ENCODE results near the gene TMEM131L.

TMEM131L gene

GRCh38 chr4:153523164-153523796 is 57.1 kb downstream of the TMEM131L start:
- no peak for DNase-seq (ENCODE audit: low spot score)

- no peak for DNase-seq (ENCODE audit: low spot score)
Observed at GRCh38 chr4:153523941-153524386, 57.8 kb downstream of the TMEM131L start.

- DNase-seq (ENCODE audit: low spot score) = no peak
Observed at GRCh38 chr4:153524682-153525081, 58.5 kb downstream of the TMEM131L start.

GRCh38 chr4:153527690-153528089 is 61.5 kb downstream of the TMEM131L start:
- no peak for DNase-seq (ENCODE audit: low spot score)

GRCh38 chr4:153528705-153529485 is 62.7 kb downstream of the TMEM131L start:
- DNase-seq (ENCODE audit: low spot score) = no peak

- no peak for DNase-seq (ENCODE audit: low spot score)
Observed at GRCh38 chr4:153529646-153530045, 63.5 kb downstream of the TMEM131L start.

- no peak for DNase-seq (ENCODE audit: low spot score)
Observed at GRCh38 chr4:153530284-153530999, 64.3 kb downstream of the TMEM131L start.

- no peak for DNase-seq (ENCODE audit: low spot score)
Observed at GRCh38 chr4:153531000-153531358, 64.8 kb downstream of the TMEM131L start.

- no peak for DNase-seq (ENCODE audit: low spot score)
Observed at GRCh38 chr4:153531976-153532626, 65.9 kb downstream of the TMEM131L start.

- DNase-seq (ENCODE audit: low spot score) = no peak
Observed at GRCh38 chr4:153532636-153533035, 66.5 kb downstream of the TMEM131L start.

- no peak for DNase-seq (ENCODE audit: low spot score)
Observed at GRCh38 chr4:153533387-153533786, 67.2 kb downstream of the TMEM131L start.

- DNase-seq (ENCODE audit: low spot score) = no peak
Observed at GRCh38 chr4:153534792-153535629, 68.9 kb downstream of the TMEM131L start.

- peak; percentile 27 for DNase-seq (ENCODE audit: low spot score)
Observed at GRCh38 chr4:153535772-153536513, 69.8 kb downstream of the TMEM131L start.

- DNase-seq (ENCODE audit: low spot score) = no peak
Observed at GRCh38 chr4:153537493-153537960, 71.4 kb downstream of the TMEM131L start.

- peak; percentile 51 for DNase-seq (ENCODE audit: low spot score)
Observed at GRCh38 chr4:153538487-153539357, 72.6 kb downstream of the TMEM131L start.

GRCh38 chr4:153539422-153539821 is 73.3 kb downstream of the TMEM131L start:
- no peak for DNase-seq (ENCODE audit: low spot score)

- DNase-seq (ENCODE audit: low spot score) = no peak
Observed at GRCh38 chr4:153541456-153542096, 75.4 kb downstream of the TMEM131L start.

GRCh38 chr4:153542131-153542530 is 76.0 kb downstream of the TMEM131L start:
- DNase-seq (ENCODE audit: low spot score) = no peak

GRCh38 chr4:153542834-153543233 is 76.7 kb downstream of the TMEM131L start:
- DNase-seq (ENCODE audit: low spot score) = no peak

Data from putamen (tissue), 1 donor.